ENCODE data around the gene TMEM150A.
A peak's percentile ranks its signal among the peaks of the same experiment; 100 is the strongest.
"Not testable (repeated sequence)": the region's sequence is repeated elsewhere in the genome, so short reads cannot be mapped to it uniquely, and the experiment has no call there.

The TMEM150A gene

DNA sequence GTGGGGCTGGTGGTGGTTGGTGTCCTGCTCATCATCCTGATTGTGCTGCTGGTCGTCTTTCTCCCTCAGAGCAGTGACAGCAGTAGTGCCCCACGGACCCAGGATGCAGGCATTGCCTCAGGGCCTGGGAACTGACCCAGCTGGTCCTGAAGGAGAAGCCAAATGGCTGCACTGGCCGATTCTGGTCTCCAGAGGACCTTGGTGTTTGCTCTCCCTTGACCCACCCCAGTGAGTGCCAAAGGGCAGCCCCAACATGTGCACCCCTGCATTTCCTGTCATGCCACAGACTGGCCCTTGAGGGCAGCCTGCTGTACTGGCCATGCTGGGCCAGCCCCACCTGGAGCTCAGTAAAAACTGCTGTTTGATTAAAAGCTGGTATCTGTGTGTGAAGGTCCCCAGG is 9.5 kb downstream of the TMEM150A start:
- DNase-seq (ENCODE audit: low read depth in 2 of 2): no peak

DNA sequence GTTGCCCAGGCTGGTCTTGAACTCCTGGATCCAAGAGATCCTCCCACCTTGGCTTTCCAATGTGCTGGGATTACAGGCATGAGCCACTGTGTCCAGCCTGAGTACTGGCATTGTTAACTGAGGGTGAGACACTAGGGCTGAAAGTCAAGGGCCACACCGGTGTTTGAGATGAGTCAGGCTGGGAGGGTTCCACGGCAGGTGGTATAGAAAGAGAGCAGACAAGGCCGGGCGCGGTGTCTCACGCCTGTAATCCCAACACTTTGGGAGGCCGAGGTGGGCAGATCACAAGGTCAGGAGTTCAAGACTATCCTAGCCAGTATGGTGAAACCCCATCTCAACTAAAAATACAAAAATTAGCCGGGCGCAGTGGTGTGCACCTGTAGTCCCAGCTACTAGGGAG is 10.2 kb downstream of the TMEM150A start:
- DNase-seq (ENCODE audit: low read depth in 2 of 2): not testable (repeated sequence)

DNA sequence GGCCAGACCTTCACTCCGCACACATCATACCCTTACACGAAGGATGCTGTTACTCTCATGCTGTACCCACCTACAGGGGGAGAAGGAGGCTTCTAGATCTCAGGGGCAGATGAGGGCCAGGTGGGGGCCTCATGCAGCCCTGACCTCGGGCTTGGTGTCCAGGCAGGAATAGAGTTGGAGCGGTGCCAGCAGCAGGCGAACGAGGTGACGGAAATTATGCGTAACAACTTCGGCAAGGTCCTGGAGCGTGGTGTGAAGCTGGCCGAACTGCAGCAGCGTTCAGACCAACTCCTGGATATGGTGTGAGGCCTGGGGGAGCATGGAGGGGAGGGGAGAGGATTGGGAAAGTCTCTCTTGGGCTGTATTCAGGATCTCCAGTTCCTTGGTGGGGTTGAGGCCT is 10.9 kb downstream of the TMEM150A start:
- DNase-seq (ENCODE audit: low read depth in 2 of 2): no peak

DNA sequence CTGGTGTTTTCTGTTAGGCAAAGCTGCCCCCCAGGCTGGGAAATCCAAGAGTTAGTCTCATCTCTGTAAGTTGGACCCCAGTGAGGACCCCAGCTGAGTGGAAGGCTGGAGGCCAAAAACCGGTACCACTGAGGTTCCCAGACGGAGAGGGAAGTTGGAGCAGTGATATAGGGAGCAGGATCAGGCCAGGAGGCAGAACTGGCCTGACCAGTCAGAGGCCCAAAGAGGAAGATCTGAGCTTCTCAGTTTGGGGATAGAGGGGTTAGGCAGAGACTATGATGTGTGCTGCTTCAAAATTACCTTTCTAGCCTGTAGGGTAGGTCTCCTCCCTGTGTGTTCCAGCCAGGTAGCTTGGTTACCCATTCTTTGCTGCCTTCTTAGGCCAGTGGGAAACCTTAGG is 11.5 kb downstream of the TMEM150A start:
- no peak for DNase-seq (ENCODE audit: low read depth in 2 of 2)

GRCh38 chr2:85589982-85590791 is 12.3 kb downstream of the TMEM150A start:
- DNase-seq (ENCODE audit: low read depth in 2 of 2): no peak

- DNase-seq (ENCODE audit: low read depth in 2 of 2): no peak
Measured at GRCh38 chr2:85589181-85589580, 13.3 kb downstream of the TMEM150A start.

DNA sequence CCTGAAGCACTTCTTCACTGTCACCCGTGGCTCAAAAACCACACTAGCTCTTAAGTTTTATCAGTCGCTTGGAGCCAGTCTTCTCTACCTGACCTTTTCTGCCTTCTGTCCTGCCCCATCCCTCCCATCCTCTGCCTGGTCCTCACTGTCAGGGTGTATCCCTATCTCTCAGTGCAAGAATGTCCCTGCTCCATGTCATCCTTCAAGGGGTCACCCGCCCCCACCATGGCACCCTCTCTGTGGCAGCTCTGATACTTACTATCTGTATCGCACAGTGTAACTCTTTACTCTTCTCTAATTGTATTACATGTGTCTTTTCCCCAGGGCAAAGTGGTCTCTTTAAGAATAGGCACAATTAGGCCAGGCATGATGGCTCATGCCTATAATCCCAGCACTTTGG is 13.9 kb downstream of the TMEM150A start:
- no peak for DNase-seq (ENCODE audit: low read depth in 2 of 2)

DNA sequence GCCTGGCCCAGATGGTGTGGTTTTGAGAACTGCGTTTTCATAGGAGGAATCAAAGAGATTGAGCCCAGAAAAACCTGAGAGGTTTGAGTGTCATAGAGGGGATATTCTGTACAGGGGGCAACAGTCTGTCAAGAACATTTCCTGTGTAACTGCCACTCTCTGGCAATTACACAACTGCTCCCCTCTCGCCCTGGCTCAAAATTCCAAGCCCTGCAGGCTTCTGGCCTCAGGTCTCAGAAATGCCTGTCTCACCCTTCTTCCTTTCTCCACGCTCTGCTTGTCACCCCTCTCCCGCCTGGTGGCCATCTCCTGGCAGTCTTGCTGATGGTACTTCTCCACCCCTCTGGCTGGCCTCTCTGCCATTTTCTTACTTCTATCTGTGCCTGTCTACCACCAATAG is 14.3 kb downstream of the TMEM150A start:
- DNase-seq (ENCODE audit: low read depth in 2 of 2): no peak

GRCh38 chr2:85585781-85586105 is 16.8 kb downstream of the TMEM150A start:
- DNase-seq (ENCODE audit: low read depth in 2 of 2): no peak

DNA sequence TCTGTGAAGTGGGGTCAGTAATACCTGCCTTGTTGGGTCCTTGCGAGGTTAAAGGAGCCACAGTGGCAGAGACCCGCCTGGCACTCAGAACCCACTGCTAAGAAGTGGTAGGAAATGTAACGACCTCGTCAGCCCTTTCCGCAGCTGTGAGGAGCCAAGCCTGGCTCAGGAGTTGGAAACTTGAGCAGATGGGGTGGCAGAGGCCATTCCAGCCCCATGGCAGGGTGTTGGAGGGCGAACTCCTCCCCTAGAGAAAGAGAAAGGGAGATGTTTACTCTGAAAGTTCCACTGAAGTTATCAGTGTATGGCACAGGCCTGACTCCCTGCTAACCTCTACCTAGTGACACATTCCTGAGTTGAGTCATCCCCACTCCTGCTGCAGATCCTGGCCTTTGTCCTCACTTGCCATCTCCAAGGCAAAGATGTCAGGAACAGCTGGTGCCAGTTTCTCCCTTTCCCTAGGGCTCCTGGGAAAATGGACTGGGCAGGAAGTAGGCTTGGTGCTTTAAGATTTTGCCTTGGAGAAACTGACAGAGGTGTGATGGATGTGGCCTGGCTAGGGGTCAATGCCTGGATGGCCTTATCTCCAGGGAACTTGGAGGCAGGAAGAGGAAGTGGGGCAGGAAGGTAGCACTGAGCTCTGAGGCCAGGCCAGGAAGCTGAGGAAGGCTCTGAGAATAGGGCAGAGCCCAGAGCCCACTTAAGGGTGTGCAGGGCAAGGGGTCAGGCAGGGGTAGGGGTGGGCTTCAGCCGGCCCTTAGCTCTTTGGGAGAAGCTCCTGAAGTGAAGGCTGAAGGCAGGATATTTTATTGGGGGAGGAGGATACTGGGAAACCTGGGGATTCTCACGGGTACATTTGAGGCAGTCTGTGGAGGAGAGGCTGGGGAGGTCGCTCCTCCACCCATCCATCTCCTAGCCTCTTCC is 17.4 kb downstream of the TMEM150A start:
- no peak for DNase-seq (ENCODE audit: low read depth in 2 of 2)

DNA sequence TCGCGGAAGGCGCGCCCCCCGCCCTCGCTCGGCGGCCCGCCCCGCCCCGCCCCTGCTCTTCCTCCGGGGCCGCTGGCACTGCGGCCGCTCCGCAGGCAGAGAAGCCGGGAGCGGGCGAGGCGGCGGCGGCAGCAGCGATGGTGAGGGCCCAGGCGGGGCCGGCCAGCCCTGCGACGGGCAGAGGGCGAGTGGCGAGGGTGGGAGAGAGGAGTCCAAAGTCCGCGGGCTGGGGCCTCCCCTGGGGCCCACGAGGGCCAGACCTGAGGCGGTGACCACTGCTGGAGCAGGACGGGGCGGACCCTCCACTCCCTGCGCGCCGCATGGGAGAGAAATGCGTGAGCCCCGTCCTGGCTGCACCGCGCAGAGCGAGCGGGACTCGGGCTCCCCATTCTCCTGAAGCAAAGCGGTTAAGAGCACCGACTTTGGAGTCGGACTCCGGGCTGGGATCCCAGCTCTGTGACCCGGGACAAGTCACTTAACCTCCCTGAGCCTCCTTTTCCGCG is 18.1 kb downstream of the TMEM150A start, which contains the start of gene VAMP5:
Gene VAMP5, plus strand, starts transcription at position 78 of the 503 bp plus-strand sequence. Its CDS starts 60 bp downstream, at position 138.
- no peak for DNase-seq (ENCODE audit: low read depth in 2 of 2)

DNA sequence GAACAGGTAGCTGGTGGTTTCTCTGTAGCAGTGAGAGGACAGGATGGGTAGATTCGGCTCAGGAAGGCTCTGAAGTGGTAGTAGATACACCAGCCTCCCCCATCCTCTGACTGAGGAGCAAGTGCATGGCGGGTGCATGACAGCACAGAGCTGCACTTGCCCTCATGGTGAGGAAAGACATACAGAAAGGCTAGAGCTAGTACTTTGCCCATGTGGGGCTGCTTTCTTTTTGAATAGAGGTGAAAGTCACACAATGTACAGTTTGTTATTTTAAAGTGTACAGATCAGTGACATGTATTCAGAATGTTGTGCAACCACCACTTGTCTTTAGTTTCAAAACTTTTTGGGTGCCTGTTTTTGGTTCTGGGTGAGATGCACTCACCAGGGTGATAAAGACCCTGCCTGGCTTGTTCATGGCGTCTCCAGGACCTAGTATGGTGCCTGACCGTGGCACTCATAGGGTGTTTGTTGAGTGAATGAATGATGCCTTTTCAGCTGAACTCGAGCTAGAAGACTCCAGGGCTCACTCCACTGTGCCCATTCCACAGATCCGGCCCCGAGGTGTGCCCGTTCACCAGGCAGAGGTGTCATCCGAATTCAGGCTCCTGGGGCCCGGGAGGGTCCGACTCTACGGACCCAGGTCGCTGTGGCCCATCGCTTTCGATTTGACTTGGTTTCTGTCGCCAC is 18.7 kb downstream of the TMEM150A start:
- DNase-seq (ENCODE audit: low read depth in 2 of 2): no peak

DNA sequence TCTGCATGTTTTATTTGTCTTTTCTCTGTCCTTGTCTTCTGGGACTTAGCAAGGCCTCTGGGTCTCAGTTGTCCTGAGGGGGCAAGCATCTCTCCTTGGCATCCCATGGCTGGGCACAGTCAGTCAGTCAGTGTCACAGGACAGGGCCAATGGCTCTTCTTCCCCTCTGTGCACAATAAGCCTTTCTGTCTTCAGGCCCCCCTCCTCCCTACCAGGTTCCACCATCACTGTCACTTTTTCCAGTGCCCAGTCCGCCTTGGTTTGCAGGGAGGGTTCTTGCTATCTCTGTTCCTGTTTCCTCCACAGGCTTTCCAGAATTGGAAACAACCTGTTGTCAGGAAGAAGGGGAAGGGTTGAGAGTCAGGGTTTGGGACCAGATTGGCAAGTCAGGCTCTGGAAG is 20.0 kb downstream of the TMEM150A start:
- no peak for DNase-seq (ENCODE audit: low read depth in 2 of 2)

- no peak for DNase-seq (ENCODE audit: low read depth in 2 of 2)
Measured at GRCh38 chr2:85580206-85580605, 22.3 kb downstream of the TMEM150A start.

DNA sequence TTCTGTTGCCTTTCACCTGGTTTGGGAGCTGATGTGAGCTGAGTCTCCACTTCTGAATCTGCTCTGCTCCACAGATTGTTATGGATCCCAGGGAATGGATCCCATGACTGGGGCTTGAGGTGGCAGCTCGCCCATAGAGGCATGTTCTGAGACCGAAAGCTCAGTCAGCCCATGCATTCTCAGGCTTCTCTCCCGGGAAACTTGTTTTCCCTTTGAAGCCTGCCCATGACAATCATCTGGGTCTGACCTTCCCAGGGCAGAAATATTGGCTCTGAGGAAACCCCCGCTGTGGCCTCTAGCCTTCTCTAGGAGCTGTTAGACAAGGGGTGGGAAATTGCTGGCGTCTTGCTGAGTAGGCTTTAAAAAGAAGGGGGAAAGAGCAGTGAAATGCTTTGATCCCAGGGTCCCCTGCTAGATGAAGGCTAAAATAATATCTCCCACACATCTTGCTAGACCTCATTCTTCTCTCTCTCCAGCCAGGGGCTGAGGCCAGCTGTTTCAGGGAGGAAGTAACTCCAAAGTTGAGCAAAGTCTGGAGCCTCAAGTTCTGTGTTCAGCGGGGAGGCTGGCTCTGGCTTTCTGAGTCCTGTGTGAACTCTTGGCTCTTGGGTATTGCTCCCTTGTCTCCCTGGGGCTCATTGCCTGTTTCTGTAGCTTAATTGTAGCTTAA is 23.1 kb downstream of the TMEM150A start:
- no peak for DNase-seq (ENCODE audit: low read depth in 2 of 2)

DNA sequence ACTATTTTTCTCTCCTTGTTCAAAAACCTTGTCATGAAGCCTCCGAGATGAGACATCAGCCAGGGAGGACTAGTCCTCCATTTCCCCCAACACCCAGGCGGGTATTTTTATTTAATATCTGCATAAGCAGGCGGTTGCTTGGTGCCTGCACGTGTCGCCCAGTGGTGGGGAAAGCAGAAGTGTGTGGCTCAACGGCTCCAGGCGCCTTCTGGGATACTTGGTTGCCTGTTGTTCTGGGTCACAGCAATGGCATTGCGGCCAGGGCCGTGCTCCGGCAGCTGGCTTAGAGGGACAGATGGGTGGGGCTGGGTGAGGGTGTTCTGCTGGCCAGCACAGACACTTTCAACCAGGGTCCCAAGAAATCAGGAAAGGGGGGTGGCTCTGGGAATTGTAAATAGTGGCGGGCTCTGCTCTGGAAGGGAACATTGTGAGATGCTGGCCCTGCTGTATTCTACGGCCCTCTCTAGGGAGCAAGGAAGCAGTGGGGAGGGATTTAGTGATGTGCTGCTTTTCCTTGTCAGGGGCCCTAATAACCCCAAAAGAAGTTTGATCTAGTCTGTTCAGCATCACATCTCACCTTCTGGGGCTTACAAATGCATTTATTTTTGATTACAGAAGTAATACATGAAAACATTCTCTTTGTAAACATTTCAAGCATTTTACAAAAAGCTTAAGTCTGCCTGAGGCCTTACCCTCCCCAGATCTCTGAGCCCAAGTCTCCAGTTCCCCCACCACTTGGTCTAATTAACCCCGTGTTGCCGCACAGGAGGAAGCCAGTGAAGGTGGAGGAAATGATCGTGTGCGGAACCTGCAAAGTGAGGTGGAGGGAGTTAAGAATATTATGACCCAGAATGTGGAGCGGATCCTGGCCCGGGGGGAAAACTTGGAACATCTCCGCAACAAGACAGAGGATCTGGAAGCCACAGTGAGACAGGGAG is 24.0 kb downstream of the TMEM150A start:
- DNase-seq (ENCODE audit: low read depth in 2 of 2): no peak

GRCh38 chr2:85577386-85578242 is 24.9 kb downstream of the TMEM150A start, which contains the start of gene VAMP8:
VAMP8 (plus strand) TSS chr2:85577586; CDS start chr2:85577647, 61 bp downstream.
- peak; percentile 39 to 61 for DNase-seq (ENCODE audit: low read depth in 2 of 2)

- DNase-seq (ENCODE audit: low read depth in 2 of 2): no peak
Measured at GRCh38 chr2:85577063-85577385, 25.5 kb downstream of the TMEM150A start.

DNA sequence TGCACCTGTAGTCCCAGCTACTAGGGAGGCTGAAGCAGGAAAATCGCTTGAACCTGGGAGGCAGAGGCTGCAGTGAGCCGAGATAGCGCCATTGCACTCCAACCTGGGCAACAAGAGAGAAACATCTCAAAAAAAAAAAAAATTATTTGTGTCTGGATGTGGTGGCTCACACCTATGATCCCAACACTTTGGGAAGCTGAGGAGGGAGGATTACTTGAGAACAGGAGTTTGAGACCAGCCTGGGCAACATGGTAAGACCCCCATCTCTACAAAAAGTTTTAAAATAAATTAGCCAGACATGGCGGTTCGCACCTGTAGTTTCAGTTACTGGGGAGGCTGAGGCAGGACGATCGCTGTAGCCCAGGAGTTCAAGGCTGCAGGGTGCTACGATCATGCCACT is 26.8 kb downstream of the TMEM150A start:
- no peak for DNase-seq (ENCODE audit: low read depth in 2 of 2)

Data from stimulated activated CD4-positive, alpha-beta T cell treated with anti-CD3 and anti-CD28 coated beads, Interleukin-15, amount 100 ng/mL, for 48 hours (primary cell).